ENCODE measurements around the gene ST6GALNAC2. TPM values are rescaled to one million over a fixed set of nuclear protein-coding genes. Genes with fewer than 3 reads are reported as not detected.
A peak's percentile ranks its signal among the peaks of the same experiment; 100 is the strongest.
"Not testable (repeated sequence)": the region's sequence is repeated elsewhere in the genome, so short reads cannot be mapped to it uniquely, and the experiment has no call there.

Gene ST6GALNAC2
- total and polyA plus RNA-seq, 7 experiments from 2014 or later: 0.48 to 7.5 (median 0.58) TPM; not detected in 4

GRCh38 chr17:76567634-76568432 is 17.8 kb downstream of the ST6GALNAC2 start:
- peaks cover 0 to 26% (median 3%) of the 10 kb centered on the region in 3 experiments for H3K36me3 ChIP-seq (ENCODE audit: control insufficient read depth in 2 of 3, insufficient read depth in 3 of 3, low read length in 3 of 3)
- H3K9me3 ChIP-seq (ENCODE audit: control insufficient read depth in 2 of 3, low read length in 3 of 3): no peaks in the 10 kb centered on the region
- Mint-ChIP-seq H3K9me3 (no peaks in the 10 kb centered on the region), H3K4me3 (peak overlapping the region in 1 of 10 donors; percentile 66), H3K27ac (no peak overlapping the region), H3K36me3 (peaks cover 3 to 27% (median 15%) of the 10 kb centered on the region in 5 donors), H3K4me1 (peaks cover 16 to 34% (median 20%) of the 10 kb centered on the region in 7 donors), H3K27me3 (peaks cover 0 to 5% (median 0%) of the 10 kb centered on the region in 5 donors)
- ChIA-PET CTCF (no interaction called here), POLR2A (interaction anchor here (1.1 kb wide), 1 partner anchor 17 kb away, joined by 3 read pairs; no protein-coding TSS in a partner anchor)
- H3K4me1 ChIP-seq (ENCODE audit: control insufficient read depth in 2 of 2, insufficient read depth in 2 of 2, low read length in 2 of 2): no peaks in the 10 kb centered on the region
- DNase-seq (no peak), ATAC-seq (peak; percentile 62)
- no peak overlapping the region for H3K27ac ChIP-seq (ENCODE audit: low read depth, low read length)
- H3K4me3 ChIP-seq (ENCODE audit: low read length): no peak overlapping the region
- H3K27me3 ChIP-seq (ENCODE audit: control insufficient read depth in 2 of 2, insufficient read depth in 2 of 2, low read length in 2 of 2): no peaks in the 10 kb centered on the region
- intact Hi-C loops (cut with micrococcal nuclease): no loop called here

- CTCF ChIA-PET: interaction anchor here (0.6 to 1.1 kb wide), 2 partner anchors 11 to 20 kb away, joined by 3 read pairs; no protein-coding TSS in a partner anchor
- peak overlapping the region in 2 of 9 donors; percentile 32 to 46 for H3K27ac Mint-ChIP-seq
- DNase-seq (no peak), ATAC-seq (no peak)
- POLR2A ChIA-PET: interaction anchor here (1.1 kb wide), 1 partner anchor 16 kb away, joined by 3 read pairs; no protein-coding TSS in a partner anchor
- Histone ChIP-seq H3K27ac (ENCODE audit: low read depth, low read length) (no peak overlapping the region), H3K27me3 (ENCODE audit: control insufficient read depth in 2 of 2, insufficient read depth in 2 of 2, low read length in 2 of 2) (no peaks in the 10 kb centered on the region), H3K4me1 (ENCODE audit: control insufficient read depth in 2 of 2, insufficient read depth in 2 of 2, low read length in 2 of 2) (peaks cover 0 to 1% of the 10 kb centered on the region in 2 donors), H3K4me3 (ENCODE audit: low read length) (no peak overlapping the region), H3K36me3 (ENCODE audit: control insufficient read depth in 2 of 3, insufficient read depth in 3 of 3, low read length in 3 of 3) (peaks cover under 1 to 34% (median 4%) of the 10 kb centered on the region in 3 experiments), H3K9me3 (ENCODE audit: control insufficient read depth in 2 of 3, low read length in 3 of 3) (no peaks in the 10 kb centered on the region)
- intact Hi-C loops (cut with micrococcal nuclease): no loop called here
- peaks cover 0 to 5% (median 0%) of the 10 kb centered on the region in 5 donors for H3K27me3 Mint-ChIP-seq
- no peaks in the 10 kb centered on the region for H3K9me3 Mint-ChIP-seq
- H3K4me1 Mint-ChIP-seq: peaks cover 20 to 36% (median 22%) of the 10 kb centered on the region in 7 donors
- H3K4me3 Mint-ChIP-seq: no peak overlapping the region
- H3K36me3 Mint-ChIP-seq: peaks cover 4 to 30% (median 18%) of the 10 kb centered on the region in 5 donors
These were observed 18.6 kb downstream of the ST6GALNAC2 start for GRCh38 chr17:76566988-76567431.

GRCh38 chr17:76566613-76566943 is 19.1 kb downstream of the ST6GALNAC2 start:
- POLR2A ChIA-PET: interaction anchor here (0.7 kb wide), 1 partner anchor 98 kb away, joined by 3 read pairs; no protein-coding TSS in a partner anchor
- peaks cover 0 to 5% (median 0%) of the 10 kb centered on the region in 5 donors for H3K27me3 Mint-ChIP-seq
- H3K4me3 Mint-ChIP-seq: no peak overlapping the region
- H3K4me1 Mint-ChIP-seq: peaks cover 20 to 39% (median 26%) of the 10 kb centered on the region in 7 donors
- Histone ChIP-seq H3K36me3 (ENCODE audit: control insufficient read depth in 2 of 3, insufficient read depth in 3 of 3, low read length in 3 of 3) (peaks cover 5 to 38% (median 8%) of the 10 kb centered on the region in 3 experiments), H3K27ac (ENCODE audit: low read depth, low read length) (no peak overlapping the region), H3K4me1 (ENCODE audit: control insufficient read depth in 2 of 2, insufficient read depth in 2 of 2, low read length in 2 of 2) (peaks cover 0 to 6% of the 10 kb centered on the region in 2 donors), H3K27me3 (ENCODE audit: control insufficient read depth in 2 of 2, insufficient read depth in 2 of 2, low read length in 2 of 2) (no peaks in the 10 kb centered on the region), H3K9me3 (ENCODE audit: control insufficient read depth in 2 of 3, low read length in 3 of 3) (no peaks in the 10 kb centered on the region), H3K4me3 (ENCODE audit: low read length) (no peak overlapping the region)
- DNase-seq (no peak), ATAC-seq (no peak)
- intact Hi-C loops (cut with micrococcal nuclease): no loop called here
- H3K36me3 Mint-ChIP-seq: peaks cover 7 to 35% (median 20%) of the 10 kb centered on the region in 5 donors
- H3K27ac Mint-ChIP-seq: peak overlapping the region in 1 of 9 donors; percentile 48
- H3K9me3 Mint-ChIP-seq: no peaks in the 10 kb centered on the region
- CTCF ChIA-PET: interaction anchor here (0.6 to 1.2 kb wide), 4 partner anchors 9 to 114 kb away, joined by 3 read pairs; no protein-coding TSS in a partner anchor

- Histone ChIP-seq H3K4me3 (ENCODE audit: low read length) (no peak overlapping the region), H3K27me3 (ENCODE audit: control insufficient read depth in 2 of 2, insufficient read depth in 2 of 2, low read length in 2 of 2) (no peaks in the 10 kb centered on the region), H3K4me1 (ENCODE audit: control insufficient read depth in 2 of 2, insufficient read depth in 2 of 2, low read length in 2 of 2) (peaks cover 4 to 12% of the 10 kb centered on the region in 2 donors), H3K36me3 (ENCODE audit: control insufficient read depth in 2 of 3, insufficient read depth in 3 of 3, low read length in 3 of 3) (peaks cover 5 to 44% (median 8%) of the 10 kb centered on the region in 3 experiments), H3K27ac (ENCODE audit: low read depth, low read length) (no peak overlapping the region), H3K9me3 (ENCODE audit: control insufficient read depth in 2 of 3, low read length in 3 of 3) (no peaks in the 10 kb centered on the region)
- peaks cover 9 to 37% (median 21%) of the 10 kb centered on the region in 5 donors for H3K36me3 Mint-ChIP-seq
- H3K27ac Mint-ChIP-seq: peak overlapping the region in 2 of 9 donors; percentile 22 to 48
- H3K27me3 Mint-ChIP-seq: peaks cover 0 to 5% (median 0%) of the 10 kb centered on the region in 5 donors
- no peaks in the 10 kb centered on the region for H3K9me3 Mint-ChIP-seq
- ATAC-seq: no peak
- DNase-seq: no peak
- no peak overlapping the region for H3K4me3 Mint-ChIP-seq
- H3K4me1 Mint-ChIP-seq: peaks cover 20 to 45% (median 29%) of the 10 kb centered on the region in 7 donors
- POLR2A ChIA-PET: interaction anchor here (0.6 to 0.7 kb wide), 2 partner anchors 37 to 98 kb away, joined by 3 read pairs; no protein-coding TSS in a partner anchor
- intact Hi-C loops (cut with micrococcal nuclease): no loop called here
- CTCF ChIA-PET: interaction anchor here (1.1 to 1.2 kb wide), 3 partner anchors 8 to 115 kb away, joined by 3 read pairs; no protein-coding TSS in a partner anchor
These were observed 19.7 kb downstream of the ST6GALNAC2 start for GRCh38 chr17:76565728-76566612.

GRCh38 chr17:76564991-76565727 is 20.5 kb downstream of the ST6GALNAC2 start:
- H3K36me3 ChIP-seq (ENCODE audit: control insufficient read depth in 2 of 3, insufficient read depth in 3 of 3, low read length in 3 of 3): peaks cover 5 to 44% (median 8%) of the 10 kb centered on the region in 3 experiments
- peaks cover 9 to 37% (median 21%) of the 10 kb centered on the region in 5 donors for H3K36me3 Mint-ChIP-seq
- POLR2A ChIA-PET: not testable (repeated sequence)

More at GRCh38 chr17:76564991-76565727, 20.5 kb downstream of the ST6GALNAC2 start:
- ATAC-seq: peak; percentile 42
- H3K27me3 ChIP-seq (ENCODE audit: control insufficient read depth in 2 of 2, insufficient read depth in 2 of 2, low read length in 2 of 2); H3K9me3 Mint-ChIP-seq; H3K27ac ChIP-seq (ENCODE audit: low read depth, low read length); H3K9me3 ChIP-seq (ENCODE audit: control insufficient read depth in 2 of 3, low read length in 3 of 3); H3K4me3 ChIP-seq (ENCODE audit: low read length); H3K4me3 Mint-ChIP-seq; DNase-seq; intact Hi-C loops (cut with micrococcal nuclease); H3K27me3 Mint-ChIP-seq: not testable (repeated sequence)
- peaks cover 4 to 13% of the 10 kb centered on the region in 2 donors for H3K4me1 ChIP-seq (ENCODE audit: control insufficient read depth in 2 of 2, insufficient read depth in 2 of 2, low read length in 2 of 2)
- CTCF ChIA-PET: interaction anchor here (0.7 to 1.2 kb wide), 2 partner anchors 7 to 46 kb away, joined by 3 read pairs; no protein-coding TSS in a partner anchor
- Mint-ChIP-seq H3K27ac (peak overlapping the region in 1 of 9 donors; percentile 22), H3K4me1 (peaks cover 20 to 49% (median 35%) of the 10 kb centered on the region in 7 donors)
